ENCODE measurements around the gene SLC45A2.
"Not testable (repeated sequence)": the region's sequence is repeated elsewhere in the genome, so short reads cannot be mapped to it uniquely, and the experiment has no call there.

The SLC45A2 gene

DNA sequence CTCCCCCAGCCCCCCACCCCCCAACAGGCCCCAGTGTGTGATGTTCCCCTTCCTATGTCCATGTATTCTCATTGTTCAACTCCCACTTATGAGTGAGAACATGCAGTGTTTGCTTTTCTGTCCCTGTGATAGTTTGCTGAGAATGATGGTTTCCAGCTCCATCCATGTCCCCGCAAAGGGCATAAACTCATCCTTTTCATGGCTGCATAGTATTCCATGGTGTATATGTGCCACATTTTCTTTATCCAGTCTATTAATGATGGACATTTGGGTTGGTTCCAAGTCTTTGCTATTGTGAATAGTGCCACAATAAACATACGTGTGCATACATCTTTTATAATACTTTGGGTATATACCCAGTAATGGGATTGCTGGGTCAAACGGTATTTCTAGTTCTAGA is 69.6 kb downstream of the SLC45A2 start:
- not testable (repeated sequence) for FAIRE-seq

GRCh38 chr5:33906248-33906647 is 78.2 kb downstream of the SLC45A2 start:
- FAIRE-seq: not testable (repeated sequence)

GRCh38 chr5:33905381-33905780 is 79.1 kb downstream of the SLC45A2 start:
- no peak for FAIRE-seq

- no peak for FAIRE-seq
Observed at GRCh38 chr5:33903118-33903517, 81.4 kb downstream of the SLC45A2 start.

GRCh38 chr5:33901156-33901555 is 83.3 kb downstream of the SLC45A2 start:
- no peak for FAIRE-seq

Data from colon (tissue), 2 donors.